Central memory CD4-positive, alpha-beta T cell (primary cell): Measurements from ENCODE around the gene ATG4D.
"Not testable (repeated sequence)": the region's sequence is repeated elsewhere in the genome, so short reads cannot be mapped to it uniquely, and the experiment has no call there.

Source experiments
- DNase-seq: peaks from one replicate; pipeline ENCODE4 v3.0.0; 2022

The ATG4D gene

GRCh38 chr19:10520652-10521318, 22.9 kb upstream of the ATG4D start:
- no peak for DNase-seq

DNA sequence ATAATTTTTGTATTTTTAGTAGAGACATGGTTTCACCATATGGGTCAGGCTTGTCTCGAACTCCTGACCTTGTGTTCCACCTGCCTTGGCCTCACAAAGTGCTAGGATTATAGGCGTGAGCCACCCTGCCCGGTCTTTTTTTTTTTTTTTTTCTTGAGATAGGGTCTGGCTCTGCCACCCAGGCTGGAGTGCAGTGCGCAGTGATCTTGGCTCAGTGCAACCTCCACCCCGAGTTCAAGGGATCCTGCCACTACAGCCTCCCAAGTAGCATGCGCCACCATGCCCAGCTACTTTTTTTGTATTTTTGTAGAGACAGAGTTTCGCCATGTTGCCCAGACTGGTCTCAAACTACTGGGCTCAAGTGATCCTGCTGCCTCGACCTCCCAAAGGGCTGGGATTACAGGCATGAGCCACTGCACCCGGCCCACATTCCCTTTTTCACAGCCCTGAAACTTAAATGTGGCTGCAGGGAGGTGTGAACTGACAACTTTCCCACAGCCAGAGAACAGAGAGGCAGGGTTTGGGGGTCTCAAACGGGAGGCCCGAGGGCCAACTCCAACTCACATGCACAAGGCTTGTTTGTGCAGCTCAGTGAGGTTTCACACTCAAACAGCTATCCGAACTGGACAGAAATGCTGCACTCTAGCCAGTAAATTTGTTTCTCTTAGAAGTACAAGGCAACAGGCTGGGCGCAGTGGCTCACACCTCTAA, 22.1 kb upstream of the ATG4D start:
- DNase-seq: no peak

GRCh38 chr19:10523135-10523636, 20.5 kb upstream of the ATG4D start:
- DNase-seq: no peak

GRCh38 chr19:10525636-10526035, 18.1 kb upstream of the ATG4D start:
- no peak for DNase-seq

- DNase-seq: not testable (repeated sequence)
These were observed 16.8 kb upstream of the ATG4D start for GRCh38 chr19:10526887-10527286.

- DNase-seq: no peak
These were observed 11.2 kb upstream of the ATG4D start for GRCh38 chr19:10532457-10532856.

- no peak for DNase-seq
These were observed 9.9 kb upstream of the ATG4D start for GRCh38 chr19:10533646-10534386.

- no peak for DNase-seq
These were observed 8.1 kb upstream of the ATG4D start for GRCh38 chr19:10535613-10536012.

- DNase-seq: no peak
These were observed 6.0 kb upstream of the ATG4D start for GRCh38 chr19:10537668-10538067.

GRCh38 chr19:10538204-10538983, 5.3 kb upstream of the ATG4D start:
- no peak for DNase-seq

DNA sequence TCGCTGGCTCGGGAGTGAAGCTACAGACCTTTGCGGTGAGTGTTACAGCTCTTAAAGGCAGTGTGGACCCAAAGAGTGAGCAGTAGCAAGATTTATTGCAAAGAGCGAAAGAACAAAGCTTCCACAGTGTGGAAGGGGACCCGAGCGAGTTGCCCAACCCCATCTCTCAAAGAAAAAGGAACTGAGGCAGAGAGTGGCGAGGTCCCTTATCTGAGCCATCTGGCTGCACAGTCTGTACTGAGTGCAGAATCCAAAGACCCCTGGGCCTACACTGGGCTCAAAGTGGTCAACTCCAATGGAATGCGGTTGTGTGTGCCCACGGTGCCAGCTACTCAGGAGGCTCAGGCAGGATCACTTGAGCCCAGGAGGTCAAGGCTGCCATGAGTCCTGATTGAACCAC, 4.7 kb upstream of the ATG4D start:
- DNase-seq: not testable (repeated sequence)

- no peak for DNase-seq
These were observed 665 bp upstream of the ATG4D start for GRCh38 chr19:10543059-10543419.

DNA sequence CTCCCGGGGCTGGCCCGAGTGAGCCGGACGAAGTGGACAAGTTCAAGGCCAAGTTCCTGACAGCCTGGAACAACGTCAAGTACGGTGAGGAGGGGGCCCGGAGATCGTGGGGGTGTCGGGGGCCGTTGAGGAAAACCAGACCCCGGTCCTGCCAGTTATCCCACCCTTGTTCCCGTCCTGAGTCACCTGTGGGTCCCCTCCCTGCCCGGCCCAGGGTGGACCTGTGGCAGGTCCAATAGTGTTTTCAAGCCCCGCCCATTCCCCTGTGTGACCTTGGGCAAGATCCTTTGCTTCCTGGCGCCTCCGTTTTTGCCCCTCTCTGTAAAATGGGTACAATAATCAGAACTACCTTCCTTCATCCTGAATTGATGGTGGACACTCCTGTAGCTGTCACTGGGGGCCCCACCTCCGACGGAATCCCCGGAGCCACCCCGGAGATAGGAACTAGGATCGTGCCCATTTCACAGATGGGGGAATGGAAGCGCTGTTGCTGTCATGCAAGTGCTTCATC, 593 bp downstream of the ATG4D start:
- no peak for DNase-seq

DNA sequence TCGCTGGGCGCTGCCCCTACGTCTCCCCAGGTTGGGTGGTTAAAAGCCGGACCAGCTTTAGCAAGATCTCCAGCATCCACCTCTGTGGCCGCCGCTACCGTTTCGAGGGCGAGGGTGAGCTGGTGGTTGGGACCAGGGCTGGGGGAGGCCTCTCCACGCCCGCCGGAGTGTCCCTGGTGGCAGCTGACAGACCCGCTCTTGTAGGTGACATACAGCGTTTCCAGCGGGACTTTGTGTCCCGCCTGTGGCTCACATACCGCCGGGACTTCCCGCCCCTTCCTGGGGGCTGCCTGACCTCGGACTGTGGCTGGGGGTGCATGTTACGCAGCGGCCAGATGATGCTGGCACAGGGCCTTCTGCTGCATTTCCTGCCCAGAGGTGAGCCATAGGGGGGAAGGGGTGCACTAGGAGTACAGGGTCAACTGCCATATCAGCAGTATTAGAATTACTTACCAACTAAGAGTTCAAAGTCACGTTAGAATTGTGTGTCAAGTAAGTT, 1.1 kb downstream of the ATG4D start:
- DNase-seq: no peak

GRCh38 chr19:10546817-10547216, 3.1 kb downstream of the ATG4D start:
- no peak for DNase-seq

- no peak for DNase-seq
These were observed 5.1 kb downstream of the ATG4D start for GRCh38 chr19:10548746-10549276.

DNA sequence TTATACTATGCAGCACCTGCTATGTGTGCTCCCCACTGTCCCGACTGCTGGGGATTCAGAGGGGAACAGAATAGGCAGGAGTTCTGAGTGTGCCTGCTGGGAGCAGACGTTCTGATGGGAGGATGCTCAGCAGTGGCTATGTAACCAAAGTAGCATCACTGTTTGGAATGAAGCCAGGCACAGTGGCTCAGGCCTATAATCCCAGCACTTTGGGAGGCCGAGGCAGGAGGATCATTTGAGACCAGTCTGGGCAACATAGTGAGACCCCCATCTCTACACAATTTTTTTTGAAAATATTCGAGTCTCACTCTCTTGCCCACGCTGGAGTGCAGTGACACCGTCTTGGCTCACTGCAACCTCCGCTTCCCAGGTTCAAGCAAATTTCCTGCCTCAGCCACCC, 6.0 kb downstream of the ATG4D start:
- no peak for DNase-seq

DNA sequence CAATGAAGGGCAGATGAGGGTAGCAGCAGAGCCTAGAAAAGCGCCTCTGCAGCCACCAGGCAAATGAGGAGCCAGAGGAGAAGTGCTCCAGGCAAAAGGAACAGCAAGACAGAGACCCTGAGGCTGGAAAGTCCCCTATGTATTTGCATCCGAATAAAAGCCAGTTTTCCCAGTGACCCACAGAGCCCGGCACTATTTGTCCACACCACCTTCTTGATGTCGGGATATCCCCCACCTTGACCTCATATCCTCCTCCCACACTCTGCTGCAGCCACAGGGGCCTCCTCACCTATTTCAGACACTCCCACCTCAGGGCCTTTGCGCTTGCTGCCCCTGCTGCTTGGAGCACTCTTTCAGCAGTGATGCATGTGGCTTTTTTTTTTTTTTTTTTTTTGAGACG, 6.6 kb downstream of the ATG4D start:
- no peak for DNase-seq

DNA sequence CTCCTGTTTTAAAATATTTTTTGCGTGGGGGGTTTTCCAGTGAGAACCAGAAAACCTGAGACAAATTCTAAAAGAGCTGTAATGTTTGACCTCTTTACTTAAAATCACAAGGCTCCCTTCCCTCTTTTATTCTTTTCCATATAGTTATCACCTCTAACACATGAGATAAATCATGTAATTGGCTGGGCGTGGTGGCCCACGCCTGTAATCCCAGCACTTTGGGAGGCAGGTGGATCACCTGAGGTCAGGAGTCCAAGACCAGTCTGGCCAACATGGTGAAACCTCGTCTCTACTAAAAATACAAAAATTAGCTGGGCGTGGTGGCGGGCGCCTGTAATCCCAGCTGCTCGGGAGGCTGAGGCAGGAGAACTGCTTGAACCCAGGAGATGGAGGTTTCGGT, 7.3 kb downstream of the ATG4D start:
- not testable (repeated sequence) for DNase-seq

GRCh38 chr19:10551698-10552301, 8.1 kb downstream of the ATG4D start:
- DNase-seq: no peak

DNA sequence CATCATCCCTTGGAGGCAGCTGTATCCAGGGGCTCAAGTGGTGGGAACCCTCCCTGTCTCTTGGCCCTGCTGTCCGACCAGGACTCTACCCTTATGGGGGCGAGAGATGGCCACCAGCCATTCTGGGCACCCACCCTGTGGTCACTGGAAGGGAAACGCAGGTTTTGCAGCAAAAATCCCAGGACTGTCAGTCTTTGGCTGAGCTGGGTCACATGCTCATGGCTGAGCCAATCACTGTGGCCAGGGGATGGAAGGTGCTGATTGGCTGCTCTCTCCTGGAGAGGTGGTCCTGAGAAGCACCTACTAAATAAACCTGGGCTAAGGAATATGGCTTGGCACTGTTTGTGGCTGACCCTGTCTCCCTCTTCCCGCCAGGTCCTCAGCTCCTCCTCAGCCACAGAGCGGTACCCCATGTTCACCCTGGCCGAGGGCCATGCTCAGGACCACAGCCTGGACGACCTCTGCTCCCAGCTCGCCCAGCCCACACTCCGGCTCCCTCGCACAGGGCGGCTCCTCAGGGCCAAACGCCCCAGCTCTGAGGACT, 8.9 kb downstream of the ATG4D start:
- DNase-seq: no peak
